CD4-positive, alpha-beta T cell (primary cell): Measurements from ENCODE around the gene CEP95. TPM values are rescaled to one million over a fixed set of nuclear protein-coding genes. Genes with fewer than 3 reads are reported as not detected.
"Not testable (repeated sequence)": the region's sequence is repeated elsewhere in the genome, so short reads cannot be mapped to it uniquely, and the experiment has no call there.

Experiments used
- ATAC-seq: fragments of 200-7000 bp; cut with Tn5 transposase; one replicate; pipeline ENCODE4 v1.10.0; 2022; ENCODE audit warnings: mild to moderate bottlenecking; ENCODE audit not compliant: poor library complexity
- CTCF ChIA-PET: fragments of 350-600 bp; sonication (Branson Sonifier 250); formaldehyde crosslinking; loops from one replicate; lab custom pipeline; 2021; ENCODE audit warnings: antibody characterized with exemption, inconsistent platforms; lab: Charles Lee
- POLR2A ChIA-PET: fragments of 350-600 bp; sonication (Branson Sonifier 250); formaldehyde crosslinking; loops from one replicate; lab custom pipeline; 2021; ENCODE audit warnings: antibody characterized with exemption, inconsistent platforms; lab: Charles Lee
- DNase-seq, 14 experiments: peaks; one replicate each; pipeline ENCODE4 v3.0.0-alpha.2; 2013 to 2020; ENCODE audit warnings: mixed read lengths in 2 of 14
- H3K27ac ChIP-seq, 2 donors: one replicate each; pipeline versions ENCODE4 v1.5.1 to v1.7.0; 2013; ENCODE audit warnings: low read length in 2 of 2, low read depth in 1 of 2, mild to moderate bottlenecking in 1 of 2
- H3K27me3 ChIP-seq, 2 experiments: 1 replicate in 1 of 2; 2 replicates in 1 of 2; pipeline versions ENCODE4 v1.6.1 to v1.7.0; 2013; ENCODE audit warnings: low read length in 2 of 2, control low read depth in 1 of 2, mild to moderate bottlenecking in 1 of 2, moderate library complexity in 1 of 2; ENCODE audit not compliant: insufficient read depth in 2 of 2, control insufficient read depth in 1 of 2
- H3K36me3 ChIP-seq: one replicate; pipeline ENCODE4 v1.6.1; 2013; ENCODE audit warnings: low read length, control low read depth; ENCODE audit not compliant: insufficient read depth
- H3K4me1 ChIP-seq: one replicate; pipeline ENCODE4 v1.6.1; 2013; ENCODE audit warnings: low read length, control low read depth; ENCODE audit not compliant: insufficient read depth
- H3K4me3 ChIP-seq: one replicate; pipeline ENCODE4 v1.5.1; 2013; ENCODE audit warnings: mild to moderate bottlenecking, low read length, moderate library complexity
- H3K9me3 ChIP-seq, 2 experiments: 1 replicate in 1 of 2; 2 replicates in 1 of 2; pipeline versions ENCODE4 v1.6.1 to v1.7.0; 2013; ENCODE audit warnings: low read length in 2 of 2, mild to moderate bottlenecking in 2 of 2, control low read depth in 1 of 2, moderate library complexity in 1 of 2; ENCODE audit not compliant: control insufficient read depth in 1 of 2, insufficient read depth in 1 of 2
- H3K27ac Mint-ChIP-seq: one replicate; pipeline ENCODE4 v1.8.0; 2020; ENCODE audit warnings: mixed read lengths
- H3K27me3 Mint-ChIP-seq: one replicate; pipeline ENCODE4 v1.8.0; 2021; ENCODE audit warnings: mixed read lengths
- H3K36me3 Mint-ChIP-seq: one replicate; pipeline ENCODE4 v1.8.0; 2021; ENCODE audit warnings: low read depth, mixed read lengths
- H3K4me1 Mint-ChIP-seq: one replicate; pipeline ENCODE4 v1.8.0; 2021; ENCODE audit warnings: low read depth, mixed read lengths
- H3K4me3 Mint-ChIP-seq: one replicate; pipeline ENCODE4 v1.8.0; 2020; ENCODE audit warnings: mild to moderate bottlenecking, mixed read lengths
- H3K9me3 Mint-ChIP-seq: one replicate; pipeline ENCODE4 v1.8.0; 2020; ENCODE audit warnings: mixed read lengths
- CTCF ChIP-seq: fragments of 200-600 bp; IDR thresholded peaks from one replicate; pipeline ENCODE4 v1.8.0; 2022; ENCODE audit warnings: antibody characterized with exemption, mild to moderate bottlenecking
- intact Hi-C, 2 experiments: fragments of 100-400 bp; cut with DNase I in 1 of 2; cut with micrococcal nuclease in 1 of 2; formaldehyde crosslinking; loops; one replicate each; pipeline versions ENCODE4 v1.15.1 to v1.9.0; 2023 to 2025; cut with DNase I, micrococcal nuclease
- total RNA-seq, 174 experiments: library from RNA in 2 of 174; stranded (reverse) in 2 of 174; gene quantifications; one replicate each; pipeline ENCODE4 v1.2.3 and lab custom pipeline; 2021 to 2026

CEP95 gene
- total RNA-seq, 2 experiments from 2014 or later: 256 to 269 TPM

- H3K36me3 ChIP-seq: no peaks in the 10 kb centered on the region
- Mint-ChIP-seq H3K27me3 (no peaks in the 10 kb centered on the region), H3K27ac (no peak overlapping the region), H3K36me3 (no peaks in the 10 kb centered on the region), H3K4me1 (peaks cover 31% of the 10 kb centered on the region), H3K9me3 (no peaks in the 10 kb centered on the region), H3K4me3 (no peak overlapping the region)
- DNase-seq (no peak), ATAC-seq (no peak)
- ChIA-PET POLR2A (no interaction called here), CTCF (no interaction called here)
- intact Hi-C loops: no loop called here
- peaks cover 24% of the 10 kb centered on the region for H3K4me1 ChIP-seq
- no peak overlapping the region for H3K4me3 ChIP-seq
- peaks cover 0 to 2% of the 10 kb centered on the region in 2 experiments for H3K27me3 ChIP-seq
- TF ChIP-seq CTCF: no peak
- no peak overlapping the region for H3K27ac ChIP-seq
- H3K9me3 ChIP-seq: no peaks in the 10 kb centered on the region
These were observed 48.0 kb upstream of the CEP95 start for GRCh38 chr17:64458756-64459155.

- intact Hi-C loops: no loop called here
These were observed 47.5 kb upstream of the CEP95 start for GRCh38 chr17:64459284-64459747.

GRCh38 chr17:64459818-64460217, 47.0 kb upstream of the CEP95 start:
- POLR2A ChIA-PET: interaction anchor here (1.1 kb wide), 1 partner anchor 314 kb away, joined by 3 read pairs; no protein-coding TSS in a partner anchor

More at GRCh38 chr17:64459284-64459747, 47.5 kb upstream of the CEP95 start:
- POLR2A ChIA-PET: no interaction called here
- CTCF ChIA-PET: no interaction called here
- ATAC-seq (no peak), DNase-seq (no peak)
- no peaks in the 10 kb centered on the region for H3K9me3 ChIP-seq
- Mint-ChIP-seq H3K9me3 (no peaks in the 10 kb centered on the region), H3K4me3 (no peak overlapping the region), H3K4me1 (peaks cover 31% of the 10 kb centered on the region), H3K27ac (no peak overlapping the region), H3K27me3 (no peaks in the 10 kb centered on the region), H3K36me3 (no peaks in the 10 kb centered on the region)
- peaks cover 0 to 2% of the 10 kb centered on the region in 2 experiments for H3K27me3 ChIP-seq
- H3K36me3 ChIP-seq: no peaks in the 10 kb centered on the region
- H3K4me3 ChIP-seq: no peak overlapping the region
- H3K4me1 ChIP-seq: peaks cover 24% of the 10 kb centered on the region
- no peak for TF ChIP-seq CTCF
- H3K27ac ChIP-seq: no peak overlapping the region

GRCh38 chr17:64460955-64461354, 45.8 kb upstream of the CEP95 start:
- Mint-ChIP-seq H3K4me3 (no peak overlapping the region), H3K4me1 (peaks cover 23% of the 10 kb centered on the region), H3K36me3 (no peaks in the 10 kb centered on the region), H3K27ac (no peak overlapping the region), H3K27me3 (no peaks in the 10 kb centered on the region), H3K9me3 (no peaks in the 10 kb centered on the region)
- intact Hi-C loops: no loop called here
- no peak for DNase-seq
- H3K27me3 ChIP-seq: peaks cover 0 to 2% of the 10 kb centered on the region in 2 experiments
- no peaks in the 10 kb centered on the region for H3K9me3 ChIP-seq
- no peaks in the 10 kb centered on the region for H3K36me3 ChIP-seq
- no peak for ATAC-seq
- H3K4me3 ChIP-seq: no peak overlapping the region
- H3K4me1 ChIP-seq: peaks cover 20% of the 10 kb centered on the region
- TF ChIP-seq CTCF: no peak
- CTCF ChIA-PET: no interaction called here
- no peak overlapping the region for H3K27ac ChIP-seq
- POLR2A ChIA-PET: no interaction called here

More at GRCh38 chr17:64459818-64460217, 47.0 kb upstream of the CEP95 start:
- CTCF ChIA-PET, H3K27ac ChIP-seq, intact Hi-C loops, H3K9me3 Mint-ChIP-seq, H3K4me3 ChIP-seq, H3K27me3 Mint-ChIP-seq, H3K36me3 Mint-ChIP-seq, H3K36me3 ChIP-seq, ATAC-seq, DNase-seq, H3K9me3 ChIP-seq, H3K27ac Mint-ChIP-seq, H3K4me3 Mint-ChIP-seq, H3K27me3 ChIP-seq: not testable (repeated sequence)
- peaks cover 24% of the 10 kb centered on the region for H3K4me1 ChIP-seq
- peaks cover 29% of the 10 kb centered on the region for H3K4me1 Mint-ChIP-seq
